GM12878 (cell line): ENCODE data around the gene GPC3.

ENCODE experiments used
- DPF2 ChIP-seq: fragments of 450-650 bp; IDR thresholded peaks from 2 replicates; pipeline ENCODE4 v1.6.1; 2017; ENCODE audit warnings: mild to moderate bottlenecking
- EP300 ChIP-seq, 2 experiments: fragments of 150-350 bp in 1 of 2; IDR thresholded peaks; 2 replicates each; pipeline ENCODE4 v1.6.1; 2011 to 2012; ENCODE audit warnings: low read depth in 2 of 2, low read length in 2 of 2, borderline replicate concordance in 1 of 2, improper control_type of control experiment in 1 of 2, inconsistent platforms in 1 of 2; ENCODE audit not compliant: control insufficient read depth in 1 of 2
- ESRRA ChIP-seq: IDR thresholded peaks from 2 replicates; pipeline ENCODE4 v1.6.1; 2012; ENCODE audit warnings: mild to moderate bottlenecking, low read length, improper control_type of control experiment
- HCFC1 ChIP-seq: fragments of 150-350 bp; IDR thresholded peaks from 2 replicates; pipeline ENCODE4 v1.6.1; 2014; ENCODE audit warnings: low read length
- HDAC6 ChIP-seq: fragments of 200-600 bp; sonication (generic); IDR thresholded peaks from one replicate; pipeline ENCODE4 v1.8.0; 2017; ENCODE audit warnings: antibody characterized with exemption; ENCODE audit not compliant: unreplicated experiment
- MTA3 ChIP-seq: IDR thresholded peaks from 2 replicates; pipeline ENCODE4 v1.6.1; 2012; ENCODE audit warnings: low read length, inconsistent platforms, borderline replicate concordance
- NR2C2 ChIP-seq: IDR thresholded peaks from 2 replicates; pipeline ENCODE4 v1.6.1; 2011; ENCODE audit warnings: borderline replicate concordance, low read depth; ENCODE audit not compliant: control insufficient read depth, insufficient read length
- PAX5 ChIP-seq: IDR thresholded peaks from 2 replicates; pipeline ENCODE4 v1.6.1; 2011; ENCODE audit warnings: low read depth, low read length, borderline replicate concordance
- TBL1XR1 ChIP-seq: IDR thresholded peaks from 2 replicates; pipeline ENCODE4 v1.6.1; 2012; ENCODE audit warnings: low read depth, low read length, improper control_type of control experiment
- ZNF24 ChIP-seq: fragments of 450-650 bp; IDR thresholded peaks from 2 replicates; pipeline ENCODE4 v1.6.1; 2017; ENCODE audit warnings: antibody characterized with exemption, mild to moderate bottlenecking
- TF ChIP-seq, protein P1 (sequence below), 3 experiments: IDR thresholded peaks in 2 of 3; conservative IDR thresholded peaks in 1 of 3; 2 replicates each; pipeline ENCODE4 v1.5.1; 2011; ENCODE audit warnings: low read depth in 3 of 3, low read length in 3 of 3, mild to moderate bottlenecking in 3 of 3, control low read depth in 2 of 3, moderate library complexity in 2 of 3, inconsistent platforms in 1 of 3, mixed read lengths in 1 of 3; ENCODE audit not compliant: control insufficient read depth in 2 of 3, insufficient read depth in 1 of 3; ENCODE audit errors: extremely low read depth in 1 of 3
- TF ChIP-seq, protein P2 (sequence below): IDR thresholded peaks from 2 replicates; pipeline ENCODE4 v1.6.1; 2012; ENCODE audit warnings: low read depth, low read length, improper control_type of control experiment

DNA sequence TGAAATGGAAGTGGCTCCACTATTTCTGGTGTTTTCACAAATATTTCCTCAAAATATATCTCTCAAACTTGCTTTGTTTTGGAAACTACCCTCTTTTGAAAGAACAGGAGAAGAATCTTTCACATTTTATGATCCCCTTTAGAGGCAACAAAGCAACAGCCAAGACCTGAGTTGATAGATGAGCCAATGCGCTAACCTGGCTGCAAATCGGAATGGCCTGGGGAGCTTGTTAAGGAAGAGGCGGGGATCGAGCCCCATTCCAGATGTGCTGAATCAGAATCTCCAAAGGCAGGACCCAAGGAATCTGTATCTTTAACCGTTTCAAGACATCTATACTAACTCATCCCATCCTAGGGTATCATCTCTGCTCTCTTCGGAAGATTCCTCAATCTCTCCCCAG, 181.3 kb downstream of the GPC3 start:
- no peak for TF ChIP-seq PAX5
- TF ChIP-seq, protein P1, sequence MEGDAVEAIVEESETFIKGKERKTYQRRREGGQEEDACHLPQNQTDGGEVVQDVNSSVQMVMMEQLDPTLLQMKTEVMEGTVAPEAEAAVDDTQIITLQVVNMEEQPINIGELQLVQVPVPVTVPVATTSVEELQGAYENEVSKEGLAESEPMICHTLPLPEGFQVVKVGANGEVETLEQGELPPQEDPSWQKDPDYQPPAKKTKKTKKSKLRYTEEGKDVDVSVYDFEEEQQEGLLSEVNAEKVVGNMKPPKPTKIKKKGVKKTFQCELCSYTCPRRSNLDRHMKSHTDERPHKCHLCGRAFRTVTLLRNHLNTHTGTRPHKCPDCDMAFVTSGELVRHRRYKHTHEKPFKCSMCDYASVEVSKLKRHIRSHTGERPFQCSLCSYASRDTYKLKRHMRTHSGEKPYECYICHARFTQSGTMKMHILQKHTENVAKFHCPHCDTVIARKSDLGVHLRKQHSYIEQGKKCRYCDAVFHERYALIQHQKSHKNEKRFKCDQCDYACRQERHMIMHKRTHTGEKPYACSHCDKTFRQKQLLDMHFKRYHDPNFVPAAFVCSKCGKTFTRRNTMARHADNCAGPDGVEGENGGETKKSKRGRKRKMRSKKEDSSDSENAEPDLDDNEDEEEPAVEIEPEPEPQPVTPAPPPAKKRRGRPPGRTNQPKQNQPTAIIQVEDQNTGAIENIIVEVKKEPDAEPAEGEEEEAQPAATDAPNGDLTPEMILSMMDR (IDR thresholded peaks at IDR 0.05 in 2 of 3, conservative IDR thresholded peaks at IDR 0.05 in 1 of 3; ENCODE audit: control insufficient read depth in 2 of 3, extremely low read depth in 1 of 3, insufficient read depth in 1 of 3, low read depth in 3 of 3, low read length in 3 of 3) = no peak
- TF ChIP-seq HDAC6 = no peak
- no peak for TF ChIP-seq NR2C2
- no peak for TF ChIP-seq HCFC1
- TF ChIP-seq, protein P2, sequence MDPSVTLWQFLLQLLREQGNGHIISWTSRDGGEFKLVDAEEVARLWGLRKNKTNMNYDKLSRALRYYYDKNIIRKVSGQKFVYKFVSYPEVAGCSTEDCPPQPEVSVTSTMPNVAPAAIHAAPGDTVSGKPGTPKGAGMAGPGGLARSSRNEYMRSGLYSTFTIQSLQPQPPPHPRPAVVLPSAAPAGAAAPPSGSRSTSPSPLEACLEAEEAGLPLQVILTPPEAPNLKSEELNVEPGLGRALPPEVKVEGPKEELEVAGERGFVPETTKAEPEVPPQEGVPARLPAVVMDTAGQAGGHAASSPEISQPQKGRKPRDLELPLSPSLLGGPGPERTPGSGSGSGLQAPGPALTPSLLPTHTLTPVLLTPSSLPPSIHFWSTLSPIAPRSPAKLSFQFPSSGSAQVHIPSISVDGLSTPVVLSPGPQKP = no peak
- no peak for TF ChIP-seq MTA3
- TF ChIP-seq ZNF24 = no peak
- TF ChIP-seq EP300 (IDR thresholded peaks at IDR 0.05; ENCODE audit: borderline replicate concordance in 1 of 2, control insufficient read depth in 1 of 2, low read depth in 2 of 2, low read length in 2 of 2) = no peak
- TF ChIP-seq TBL1XR1 = no peak
- TF ChIP-seq ESRRA = no peak
- TF ChIP-seq DPF2 = no peak
